Erythroblast (primary cell): ENCODE results near the gene SLC19A2.
A peak's percentile ranks its signal among the peaks of the same experiment; 100 is the strongest.

Source experiments
- DNase-seq, 2 experiments: peaks; one replicate each; lab custom pipeline; 2025; lab: John Stamatoyannopoulos, UW
- GATA1 ChIP-seq: IDR thresholded peaks from 2 replicates; pipeline ENCODE4 v1.6.1; 2011; ENCODE audit warnings: low read depth, mild to moderate bottlenecking, control low read depth, low read length, moderate library complexity
- POLR2A ChIP-seq: IDR thresholded peaks from 2 replicates; pipeline ENCODE4 v1.6.1; 2011; ENCODE audit warnings: mild to moderate bottlenecking, low read length

Gene SLC19A2

DNA sequence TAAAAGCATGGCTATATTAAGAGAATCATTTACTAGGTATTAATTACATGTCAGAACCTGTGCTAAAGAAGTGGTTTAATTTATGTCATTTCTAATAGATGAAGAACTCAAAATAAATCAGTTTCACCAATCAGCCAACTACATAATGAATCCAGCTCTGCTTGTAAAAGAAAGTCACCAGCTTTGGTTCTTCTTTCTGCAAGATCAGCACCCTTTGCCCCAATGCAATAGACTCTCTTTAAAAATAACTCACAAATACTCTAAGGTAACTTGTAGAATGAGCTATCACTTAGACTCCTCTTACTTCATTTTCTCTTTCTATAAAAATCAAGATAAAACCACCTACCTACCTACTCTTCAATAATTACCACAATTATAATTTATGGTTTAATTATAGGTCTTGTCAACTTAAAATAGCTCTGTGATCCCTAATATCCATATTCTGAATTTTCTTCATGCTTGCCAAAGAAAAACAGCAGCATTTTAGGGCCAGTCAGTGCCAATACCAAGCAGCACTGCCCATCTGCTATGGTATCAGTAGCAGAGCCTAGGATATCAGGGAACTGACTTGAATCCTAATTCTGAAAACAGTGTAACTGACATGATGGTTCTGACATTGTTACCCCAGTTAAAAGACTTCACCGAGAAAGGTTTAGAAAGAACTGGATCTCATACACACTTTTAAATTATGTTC lies 11.3 kb downstream of the SLC19A2 start:
- no peak for TF ChIP-seq GATA1
- no peak for TF ChIP-seq POLR2A
- DNase-seq = no peak

DNA sequence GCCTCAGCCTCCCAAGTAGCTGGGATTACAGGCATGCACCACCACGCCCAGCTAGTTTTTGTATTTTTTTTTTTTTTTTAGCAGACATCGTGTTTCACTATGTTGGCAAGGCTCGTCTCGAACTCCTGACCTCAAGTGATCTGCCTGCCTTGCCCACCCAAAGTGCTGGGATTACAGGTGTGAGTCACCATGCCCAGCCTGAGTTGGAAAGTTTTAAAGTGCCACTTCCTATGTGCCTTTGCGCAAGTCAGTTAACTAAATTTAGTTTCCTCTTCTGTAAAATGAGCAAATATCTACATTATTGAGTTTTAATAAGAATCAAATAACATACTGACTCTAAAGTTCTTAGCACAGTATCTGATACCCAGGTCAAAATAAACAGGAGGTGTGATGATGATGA lies 12.4 kb downstream of the SLC19A2 start:
- TF ChIP-seq GATA1 (no peak), POLR2A (no peak)
- no peak for DNase-seq

DNA sequence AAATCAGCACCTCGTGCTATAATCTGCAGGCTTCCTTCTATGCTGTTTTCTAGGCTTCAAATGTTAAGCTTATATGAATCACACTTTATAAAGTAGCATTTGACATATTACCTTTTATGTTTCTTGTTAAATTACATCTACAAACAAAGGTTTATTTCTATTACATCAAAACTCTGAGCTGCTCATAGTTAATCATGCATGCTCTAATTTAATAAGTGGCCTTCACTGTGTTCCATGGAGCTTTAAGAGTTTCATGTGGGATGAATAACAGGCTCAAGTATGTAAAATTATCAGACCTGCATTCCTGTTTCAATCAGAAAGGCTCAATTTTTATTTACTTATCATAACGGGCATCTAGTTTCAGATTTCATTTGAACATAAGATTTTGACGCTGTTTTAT lies 13.0 kb downstream of the SLC19A2 start:
- DNase-seq = no peak

DNA sequence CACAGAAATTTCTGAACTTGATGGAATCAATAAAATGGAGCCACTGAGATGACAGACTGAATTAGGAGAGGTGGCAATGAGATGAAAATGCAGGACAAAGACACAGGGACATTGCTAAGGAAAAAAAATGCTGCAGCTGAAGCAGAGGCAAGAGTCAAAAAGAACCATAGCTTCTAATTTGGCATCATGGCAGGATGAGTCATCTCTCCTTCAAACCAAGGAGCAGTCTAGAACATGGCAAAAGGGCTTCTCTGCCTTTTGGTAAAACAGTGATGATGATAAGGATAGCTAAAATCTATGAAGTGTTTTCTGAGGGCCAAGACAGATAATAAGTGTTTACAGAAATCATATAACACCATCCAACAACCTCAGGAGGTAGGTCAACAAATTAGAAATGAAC lies 16.8 kb downstream of the SLC19A2 start:
- no peak for DNase-seq
- no peak for TF ChIP-seq POLR2A
- TF ChIP-seq GATA1 = no peak

More for the DNA sequence above, 13.0 kb downstream of the SLC19A2 start:
- TF ChIP-seq POLR2A (no peak), GATA1 (no peak)

GRCh38 chr1:169466259-169467230 lies 19.2 kb downstream of the SLC19A2 start:
- no peak for TF ChIP-seq GATA1
- TF ChIP-seq POLR2A = no peak
- DNase-seq = peak; percentile 40 to 55

GRCh38 chr1:169465281-169465680 lies 20.5 kb downstream of the SLC19A2 start:
- DNase-seq = peak in 1 of 2 experiments; percentile 5
- TF ChIP-seq POLR2A (no peak), GATA1 (no peak)

GRCh38 chr1:169462385-169462784 lies 23.4 kb downstream of the SLC19A2 start:
- TF ChIP-seq POLR2A = no peak
- no peak for TF ChIP-seq GATA1
- no peak for DNase-seq

GRCh38 chr1:169461390-169462000 lies 24.2 kb downstream of the SLC19A2 start:
- no peak for TF ChIP-seq GATA1
- peak; percentile 2 for TF ChIP-seq POLR2A
- DNase-seq = no peak

DNA sequence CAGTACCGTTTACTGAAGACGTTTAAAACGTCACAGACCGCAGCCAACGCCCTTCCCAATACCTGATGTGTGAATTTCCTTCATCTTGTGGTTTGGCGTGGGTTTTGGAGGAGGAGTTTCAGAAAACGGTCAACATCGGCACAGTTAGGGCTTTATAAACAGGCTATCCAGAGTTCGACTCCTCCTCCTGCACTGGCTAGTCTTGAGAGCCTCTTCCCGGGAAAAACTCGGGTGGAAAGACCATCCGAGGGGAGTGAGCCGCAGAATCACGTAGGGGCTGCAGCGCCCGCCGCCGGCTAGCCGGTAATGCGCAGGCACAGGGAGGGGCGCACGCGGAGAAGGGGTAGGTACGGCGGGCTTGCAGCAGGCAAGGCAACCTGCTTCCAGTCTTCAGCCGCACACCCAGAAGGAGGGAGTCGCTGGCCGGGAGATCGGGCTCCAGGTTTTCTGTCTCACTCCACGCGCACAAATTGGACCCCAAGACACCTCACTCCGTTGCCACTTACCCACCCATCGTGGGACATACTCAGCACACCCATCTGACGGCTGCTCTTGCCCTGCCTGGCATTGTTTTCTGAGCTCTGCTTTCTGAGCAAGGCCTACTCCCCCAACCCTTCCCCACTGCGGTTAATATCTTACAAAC lies 25.4 kb downstream of the SLC19A2 start:
- DNase-seq = peak; percentile 24 to 36
- TF ChIP-seq POLR2A = no peak
- TF ChIP-seq GATA1 = no peak

GRCh38 chr1:169457443-169457842 lies 28.3 kb downstream of the SLC19A2 start:
- no peak for DNase-seq
- TF ChIP-seq GATA1 (no peak), POLR2A (no peak)

- DNase-seq = no peak
Observed at GRCh38 chr1:169456029-169456428, 29.7 kb downstream of the SLC19A2 start.

GRCh38 chr1:169452921-169453320 lies 32.8 kb downstream of the SLC19A2 start:
- no peak for DNase-seq
- no peak for TF ChIP-seq POLR2A

More at GRCh38 chr1:169456029-169456428, 29.7 kb downstream of the SLC19A2 start:
- no peak for TF ChIP-seq POLR2A

DNA sequence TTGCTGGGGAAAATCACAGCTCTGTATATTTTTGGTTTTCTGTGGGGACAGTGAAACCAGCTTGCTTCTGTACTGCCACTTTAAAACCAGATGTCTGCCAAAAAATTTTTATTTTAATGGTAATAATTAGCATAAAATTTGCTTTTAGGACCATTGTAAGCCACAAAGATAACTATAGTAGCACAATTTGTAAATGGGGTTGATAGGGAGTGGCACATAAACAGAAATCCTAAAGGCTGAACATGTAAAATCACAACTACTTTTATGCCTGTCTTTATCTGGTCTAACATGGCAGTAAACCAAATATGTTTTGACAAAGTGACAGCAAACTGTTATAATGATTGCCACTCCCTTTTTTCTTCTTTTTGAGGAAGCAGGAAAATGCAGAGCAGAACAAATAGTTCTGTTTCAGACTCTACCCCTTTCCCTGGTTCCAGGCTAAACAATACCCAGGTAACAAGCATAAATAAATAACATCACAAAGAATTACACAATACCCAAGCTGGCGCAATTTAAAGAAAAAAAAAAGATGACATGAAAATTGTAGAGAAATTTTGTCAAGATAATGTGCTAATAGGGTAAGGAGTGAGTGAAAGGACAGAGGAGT lies 34.4 kb downstream of the SLC19A2 start:
- TF ChIP-seq GATA1 (no peak), POLR2A (no peak)
- no peak for DNase-seq

DNA sequence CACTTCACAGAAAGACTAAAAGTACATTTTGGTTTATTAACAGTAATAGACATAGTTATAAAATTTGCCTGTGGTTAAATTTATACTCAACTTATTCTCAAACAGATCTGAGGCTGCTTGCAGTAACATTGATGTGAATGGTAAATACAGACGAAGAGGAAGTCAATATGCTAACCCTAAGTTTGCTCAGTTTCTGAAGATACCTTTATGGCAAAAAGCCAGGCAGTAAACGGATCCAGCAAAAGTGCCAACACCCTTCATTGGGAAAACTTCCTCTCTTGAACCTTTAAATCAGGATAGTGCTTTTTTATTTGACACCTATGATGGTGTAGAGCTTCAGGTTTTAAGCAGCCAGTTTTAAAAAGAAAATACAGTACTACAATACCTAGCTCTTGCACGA lies 41.8 kb downstream of the SLC19A2 start:
- DNase-seq = no peak
- no peak for TF ChIP-seq GATA1
- no peak for TF ChIP-seq POLR2A
